HUES64 (cell line): Measurements from ENCODE around the gene IL17RC.

Experiments
- H3K27ac ChIP-seq: 2 replicates; pipeline ENCODE4 v1.7.0; 2013; ENCODE audit warnings: low read depth, low read length, inconsistent platforms
- H3K27me3 ChIP-seq: 2 replicates; pipeline ENCODE4 v1.6.1; 2013; ENCODE audit warnings: mild to moderate bottlenecking, low read length; ENCODE audit not compliant: insufficient read depth
- H3K36me3 ChIP-seq: 2 replicates; pipeline ENCODE4 v1.6.1; 2013; ENCODE audit warnings: mild to moderate bottlenecking, low read length; ENCODE audit not compliant: insufficient read depth
- H3K4me1 ChIP-seq: 2 replicates; pipeline ENCODE4 v1.6.1; 2013; ENCODE audit warnings: mild to moderate bottlenecking, low read length, moderate library complexity; ENCODE audit not compliant: insufficient read depth
- H3K4me3 ChIP-seq: 2 replicates; pipeline ENCODE4 v1.5.1; 2013; ENCODE audit warnings: mild to moderate bottlenecking, low read length, moderate library complexity
- H3K9ac ChIP-seq: 2 replicates; pipeline ENCODE4 v1.6.1; 2013; ENCODE audit warnings: mild to moderate bottlenecking, low read depth, low read length
- H3K9me3 ChIP-seq: 2 replicates; pipeline ENCODE4 v1.6.1; 2013; ENCODE audit warnings: low read depth, low read length; ENCODE audit not compliant: insufficient read depth
- WGBS: fragments of 150-250, 120-280 bp; methylation state at CpG from one replicate; pipeline ENCODE4 v1.1.7; 2013; ENCODE audit warnings: missing lambda C conversion rate; 5-methylcytosine and 5-hydroxymethylcytosine counted together

The IL17RC gene

GRCh38 chr3:9949115-9949514, 32.2 kb downstream of the IL17RC start:
- Histone ChIP-seq H3K9ac (no peak overlapping the region), H3K36me3 (peaks cover 17% of the 10 kb centered on the region; the same call in 1 of the 2 replicates), H3K4me3 (no peak overlapping the region), H3K27me3 (no peaks in the 10 kb centered on the region), H3K4me1 (peaks cover under 1% of the 10 kb centered on the region; the same call in 1 of the 2 replicates), H3K27ac (no peak overlapping the region), H3K9me3 (no peaks in the 10 kb centered on the region)
- 87% methylated on average over 7 of the region's 7 CpGs for WGBS

- H3K27me3 ChIP-seq, result no peaks in the 10 kb centered on the region
- H3K27ac ChIP-seq, result no peak overlapping the region
- WGBS, result 89% methylated on average over 9 of the region's 9 CpGs
- H3K9me3 ChIP-seq, result no peaks in the 10 kb centered on the region
- no peak overlapping the region for H3K9ac ChIP-seq
- peaks cover 6% of the 10 kb centered on the region; the same call in 1 of the 2 replicates for H3K4me1 ChIP-seq
- peaks cover 17% of the 10 kb centered on the region; the same call in 1 of the 2 replicates for H3K36me3 ChIP-seq
- no peak overlapping the region for H3K4me3 ChIP-seq
Measured at GRCh38 chr3:9949626-9950025, 32.7 kb downstream of the IL17RC start.

GRCh38 chr3:9951126-9951525, 34.2 kb downstream of the IL17RC start:
- 65% methylated on average over 7 of the region's 7 CpGs for WGBS
- Histone ChIP-seq H3K9me3 (no peaks in the 10 kb centered on the region), H3K36me3 (peaks cover 17% of the 10 kb centered on the region; the same call in 1 of the 2 replicates), H3K4me3 (peak overlapping the region; percentile 75), H3K4me1 (peaks cover 19% of the 10 kb centered on the region), H3K9ac (peak overlapping the region; percentile 54; the same call in 1 of the 2 replicates), H3K27ac (no peak overlapping the region), H3K27me3 (no peaks in the 10 kb centered on the region)

- 36% methylated on average over 10 of the region's 10 CpGs for WGBS
- Histone ChIP-seq H3K9me3 (no peaks in the 10 kb centered on the region), H3K4me1 (peaks cover 21% of the 10 kb centered on the region), H3K27ac (no peak overlapping the region), H3K27me3 (no peaks in the 10 kb centered on the region), H3K4me3 (peak overlapping the region; percentile 75), H3K36me3 (peaks cover 17% of the 10 kb centered on the region; the same call in 1 of the 2 replicates), H3K9ac (peak overlapping the region; percentile 54; the same call in 1 of the 2 replicates)
Measured at GRCh38 chr3:9951598-9951961, 34.7 kb downstream of the IL17RC start.

- H3K9ac ChIP-seq, result peak within 1 kb of the TSS; percentile 54; the same call in 1 of the 2 replicates
- H3K4me3 ChIP-seq, result peak within 1 kb of the TSS; percentile 75
- no peaks in the 10 kb centered on the region for H3K9me3 ChIP-seq
- H3K4me1 ChIP-seq, result peaks cover 21% of the 10 kb centered on the region
- H3K36me3 ChIP-seq, result peaks cover 17% of the 10 kb centered on the region; the same call in 1 of the 2 replicates
- 3% methylated on average over 51 of the region's 52 CpGs for WGBS
- H3K27me3 ChIP-seq, result no peaks in the 10 kb centered on the region
- H3K27ac ChIP-seq, result no peak within 1 kb of the TSS
Measured at GRCh38 chr3:9951962-9952805, 35.3 kb downstream of the IL17RC start, which contains the start of gene PRRT3. PRRT3 (minus strand) TSS chr3:9952408; CDS start chr3:9950115, 2,293 bp downstream.

- Histone ChIP-seq H3K9me3 (no peaks in the 10 kb centered on the region), H3K4me1 (peaks cover 21% of the 10 kb centered on the region), H3K36me3 (no peaks in the 10 kb centered on the region), H3K4me3 (no peak overlapping the region), H3K9ac (no peak overlapping the region), H3K27me3 (no peaks in the 10 kb centered on the region), H3K27ac (no peak overlapping the region; the same call in 1 of the 2 replicates)
- WGBS, result 32% methylated on average over 12 of the region's 12 CpGs
Measured at GRCh38 chr3:9955067-9955502, 38.2 kb downstream of the IL17RC start.

GRCh38 chr3:9955611-9956352, 38.9 kb downstream of the IL17RC start:
- peaks cover 21% of the 10 kb centered on the region for H3K4me1 ChIP-seq
- no peaks in the 10 kb centered on the region for H3K27me3 ChIP-seq
- no peak overlapping the region for H3K9ac ChIP-seq
- WGBS, result 87% methylated on average over 5 of the region's 5 CpGs
- H3K9me3 ChIP-seq, result no peaks in the 10 kb centered on the region
- no peak overlapping the region for H3K4me3 ChIP-seq
- no peaks in the 10 kb centered on the region for H3K36me3 ChIP-seq
- H3K27ac ChIP-seq, result no peak overlapping the region

GRCh38 chr3:9957214-9957613, 40.3 kb downstream of the IL17RC start:
- Histone ChIP-seq H3K9ac (no peak overlapping the region), H3K27me3 (no peaks in the 10 kb centered on the region), H3K4me1 (peaks cover 21% of the 10 kb centered on the region), H3K27ac (no peak overlapping the region), H3K36me3 (no peaks in the 10 kb centered on the region), H3K9me3 (no peaks in the 10 kb centered on the region), H3K4me3 (no peak overlapping the region)
- WGBS, result 64% methylated on average over 4 of the region's 5 CpGs

GRCh38 chr3:9965200-9965875, 48.4 kb downstream of the IL17RC start:
- no peak overlapping the region for H3K9ac ChIP-seq
- H3K4me1 ChIP-seq, result no peaks in the 10 kb centered on the region
- H3K27me3 ChIP-seq, result no peaks in the 10 kb centered on the region
- no peak overlapping the region for H3K4me3 ChIP-seq
- no peak overlapping the region for H3K27ac ChIP-seq
- no peaks in the 10 kb centered on the region for H3K9me3 ChIP-seq
- peaks cover 42% of the 10 kb centered on the region for H3K36me3 ChIP-seq
- 91% methylated on average over 5 of the region's 6 CpGs for WGBS

GRCh38 chr3:9966841-9967240, 49.9 kb downstream of the IL17RC start:
- Histone ChIP-seq H3K4me3 (no peak overlapping the region), H3K27ac (no peak overlapping the region), H3K9me3 (no peaks in the 10 kb centered on the region), H3K27me3 (no peaks in the 10 kb centered on the region), H3K4me1 (no peaks in the 10 kb centered on the region), H3K36me3 (peaks cover 55% of the 10 kb centered on the region), H3K9ac (no peak overlapping the region)
- WGBS, result 98% methylated on average over 2 of the region's 2 CpGs
